Measurements from ENCODE around the gene USP13.

- no peak for TF ChIP-seq GATA2 (IDR thresholded peaks at IDR 0.05; ENCODE audit: low read depth, low read length)
- no peak for TF ChIP-seq GATA3 (IDR thresholded peaks at IDR 0.05; ENCODE audit: low read depth, low read length)
Measured at GRCh38 chr3:179801263-179801662, 148.4 kb downstream of the USP13 start.

Measured in SH-SY5Y (cell line).